Right atrium auricular region (tissue), 2 donors: ENCODE data around the gene GALNT16. TPM values are rescaled to one million over a fixed set of nuclear protein-coding genes. Genes with fewer than 3 reads are reported as not detected.

Experiments
- DNase-seq: peaks from one replicate; pipeline ENCODE4 v3.0.0-alpha.2; 2019; ENCODE audit warnings: low spot score
- H3K27ac ChIP-seq, 2 donors: fragments of 200-600 bp; sonication (generic); 1 replicate in 1 of 2; 2 replicates in 1 of 2; pipeline ENCODE4 v1.5.1; 2016 to 2019
- H3K27me3 ChIP-seq, 2 donors: fragments of 200-600 bp; sonication (generic); one replicate each; pipeline versions ENCODE4 v1.5.1 to v1.6.0; 2017 to 2019
- H3K36me3 ChIP-seq: fragments of 200-600 bp; sonication (generic); one replicate; pipeline ENCODE4 v1.5.1; 2016
- H3K4me1 ChIP-seq, 2 donors: fragments of 200-600 bp; sonication (generic); one replicate each; pipeline versions ENCODE4 v1.5.1 to v1.6.0; 2017 to 2019
- H3K4me3 ChIP-seq, 2 donors: fragments of 200-600 bp; sonication (generic); 1 replicate in 1 of 2; 2 replicates in 1 of 2; pipeline ENCODE4 v1.5.1; 2017 to 2019; ENCODE audit warnings: mild to moderate bottlenecking in 1 of 2, moderate library complexity in 1 of 2
- H3K9me3 ChIP-seq, 2 donors: fragments of 200-600 bp; sonication (generic); one replicate each; pipeline ENCODE4 v1.5.1; 2019
- total RNA-seq, 2 donors: library from RNA; depleted of rRNA; stranded (reverse); fragments of >200 nt; gene quantifications; one replicate each; pipeline ENCODE4 v1.1.0, GENCODE V29; 2016
- TF ChIP-seq, protein P1 (sequence below), 2 donors: fragments of 200-600 bp; sonication (generic); IDR thresholded peaks; one replicate each; pipeline ENCODE4 v1.5.1; 2019; ENCODE audit warnings: antibody characterized with exemption in 2 of 2

The GALNT16 gene
- total RNA-seq, 2 donors from 2014 or later: 17.9 to 56.8 TPM

DNA sequence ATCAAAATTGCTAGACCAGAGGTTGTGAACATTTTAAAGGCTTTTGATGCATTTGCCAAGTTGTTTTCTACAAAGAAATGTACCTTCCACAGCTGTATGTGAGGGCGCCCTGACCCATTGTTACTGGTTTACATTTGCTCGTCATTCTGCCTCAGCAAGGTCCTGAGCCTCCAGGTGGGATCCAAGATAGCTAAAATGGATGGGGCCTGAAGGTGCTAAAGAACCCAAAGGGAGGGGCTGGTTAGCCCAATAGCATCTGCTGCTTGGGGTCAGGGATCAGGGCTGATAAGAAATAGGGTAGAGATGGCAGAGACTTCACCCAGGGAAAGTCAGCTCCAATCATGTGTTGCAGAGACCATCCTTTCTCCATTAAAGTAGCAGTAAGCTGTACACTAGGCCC lies 43.1 kb downstream of the GALNT16 start:
- H3K27ac ChIP-seq: no peak overlapping the region
- peaks cover 0 to 21% of the 10 kb centered on the region in 2 donors for H3K4me1 ChIP-seq
- no peak for DNase-seq
- H3K4me3 ChIP-seq: no peak overlapping the region
- no peaks in the 10 kb centered on the region for H3K36me3 ChIP-seq
- TF ChIP-seq, protein P1, sequence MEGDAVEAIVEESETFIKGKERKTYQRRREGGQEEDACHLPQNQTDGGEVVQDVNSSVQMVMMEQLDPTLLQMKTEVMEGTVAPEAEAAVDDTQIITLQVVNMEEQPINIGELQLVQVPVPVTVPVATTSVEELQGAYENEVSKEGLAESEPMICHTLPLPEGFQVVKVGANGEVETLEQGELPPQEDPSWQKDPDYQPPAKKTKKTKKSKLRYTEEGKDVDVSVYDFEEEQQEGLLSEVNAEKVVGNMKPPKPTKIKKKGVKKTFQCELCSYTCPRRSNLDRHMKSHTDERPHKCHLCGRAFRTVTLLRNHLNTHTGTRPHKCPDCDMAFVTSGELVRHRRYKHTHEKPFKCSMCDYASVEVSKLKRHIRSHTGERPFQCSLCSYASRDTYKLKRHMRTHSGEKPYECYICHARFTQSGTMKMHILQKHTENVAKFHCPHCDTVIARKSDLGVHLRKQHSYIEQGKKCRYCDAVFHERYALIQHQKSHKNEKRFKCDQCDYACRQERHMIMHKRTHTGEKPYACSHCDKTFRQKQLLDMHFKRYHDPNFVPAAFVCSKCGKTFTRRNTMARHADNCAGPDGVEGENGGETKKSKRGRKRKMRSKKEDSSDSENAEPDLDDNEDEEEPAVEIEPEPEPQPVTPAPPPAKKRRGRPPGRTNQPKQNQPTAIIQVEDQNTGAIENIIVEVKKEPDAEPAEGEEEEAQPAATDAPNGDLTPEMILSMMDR (IDR thresholded peaks at IDR 0.05): no peak
- H3K27me3 ChIP-seq: no peaks in the 10 kb centered on the region
- no peaks in the 10 kb centered on the region for H3K9me3 ChIP-seq

DNA sequence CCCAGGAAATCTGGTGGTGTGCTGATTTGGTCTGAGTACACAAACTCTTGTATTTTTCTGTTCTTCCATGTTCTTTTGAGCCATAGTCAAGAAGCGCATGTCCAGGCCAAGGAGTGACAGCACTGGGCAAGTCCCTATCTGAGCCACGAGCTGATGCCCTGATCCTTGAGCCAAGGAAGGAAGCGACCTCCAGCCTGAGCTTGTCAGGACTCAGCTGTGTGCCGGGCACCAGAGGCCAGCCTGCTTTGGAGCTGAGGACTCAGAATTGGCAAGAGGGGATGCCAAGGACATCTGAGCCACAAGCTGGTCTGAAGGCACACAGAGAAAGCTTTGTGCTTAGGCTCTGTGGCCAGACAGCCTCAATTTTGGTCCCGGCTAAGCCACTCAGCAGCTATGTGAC lies 52.6 kb downstream of the GALNT16 start:
- Histone ChIP-seq H3K27ac (peak overlapping the region; percentile 10 to 14), H3K4me1 (peaks cover 0 to 38% of the 10 kb centered on the region in 2 donors), H3K4me3 (no peak overlapping the region), H3K27me3 (no peaks in the 10 kb centered on the region), H3K36me3 (no peaks in the 10 kb centered on the region), H3K9me3 (no peaks in the 10 kb centered on the region)
- TF ChIP-seq, protein P1 (IDR thresholded peaks at IDR 0.05): no peak
- DNase-seq: no peak

DNA sequence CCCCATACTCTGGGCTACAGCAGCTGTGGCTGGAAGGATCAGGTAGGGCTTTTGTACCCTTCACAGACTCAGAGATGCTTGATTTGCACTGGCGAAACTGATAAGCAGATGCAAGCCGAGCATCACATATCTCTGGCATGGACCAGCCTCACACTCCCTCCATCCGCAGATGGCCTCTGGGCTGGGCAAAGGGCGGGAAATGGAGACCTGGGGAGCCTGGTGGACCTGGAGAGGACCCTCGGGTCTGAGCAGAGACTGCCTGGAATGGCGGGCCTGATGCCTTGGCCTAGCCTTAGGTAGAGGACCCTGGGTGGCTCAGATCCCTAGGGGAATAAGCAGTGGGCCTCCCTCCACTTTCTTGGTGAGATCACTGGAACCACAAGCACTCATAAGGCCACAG lies 53.2 kb downstream of the GALNT16 start:
- Histone ChIP-seq H3K36me3 (no peaks in the 10 kb centered on the region), H3K9me3 (no peaks in the 10 kb centered on the region), H3K4me3 (no peak overlapping the region), H3K27me3 (no peaks in the 10 kb centered on the region), H3K27ac (peak overlapping the region in 1 of 2 donors; percentile 10), H3K4me1 (peaks cover 4 to 44% of the 10 kb centered on the region in 2 donors)
- TF ChIP-seq, protein P1 (IDR thresholded peaks at IDR 0.05): no peak
- no peak for DNase-seq

DNA sequence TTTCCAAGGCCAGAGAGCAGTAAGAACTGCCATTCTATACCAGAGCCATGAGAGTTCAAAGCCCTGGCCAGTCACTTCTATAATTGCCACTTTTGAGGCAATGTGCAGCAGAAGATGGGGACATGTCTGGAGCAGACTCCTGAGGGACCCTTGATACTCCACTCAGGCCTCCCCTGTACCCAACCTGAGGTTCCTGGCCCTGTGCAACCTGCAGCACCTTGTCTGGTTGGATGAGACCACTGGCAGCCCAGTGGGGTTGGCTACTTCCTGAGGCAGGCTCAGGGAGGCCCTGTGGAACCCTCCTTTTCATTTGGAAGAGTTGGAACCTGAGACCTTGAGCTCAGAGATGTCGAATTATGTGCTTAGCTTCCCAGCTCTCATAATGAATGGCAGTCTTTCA lies 54.4 kb downstream of the GALNT16 start:
- Histone ChIP-seq H3K27ac (peak overlapping the region in 1 of 2 donors; percentile 71), H3K36me3 (no peaks in the 10 kb centered on the region), H3K9me3 (no peaks in the 10 kb centered on the region), H3K27me3 (no peaks in the 10 kb centered on the region), H3K4me1 (peaks cover 4 to 48% of the 10 kb centered on the region in 2 donors), H3K4me3 (no peak overlapping the region)
- TF ChIP-seq, protein P1 (IDR thresholded peaks at IDR 0.05): no peak
- DNase-seq: no peak

DNA sequence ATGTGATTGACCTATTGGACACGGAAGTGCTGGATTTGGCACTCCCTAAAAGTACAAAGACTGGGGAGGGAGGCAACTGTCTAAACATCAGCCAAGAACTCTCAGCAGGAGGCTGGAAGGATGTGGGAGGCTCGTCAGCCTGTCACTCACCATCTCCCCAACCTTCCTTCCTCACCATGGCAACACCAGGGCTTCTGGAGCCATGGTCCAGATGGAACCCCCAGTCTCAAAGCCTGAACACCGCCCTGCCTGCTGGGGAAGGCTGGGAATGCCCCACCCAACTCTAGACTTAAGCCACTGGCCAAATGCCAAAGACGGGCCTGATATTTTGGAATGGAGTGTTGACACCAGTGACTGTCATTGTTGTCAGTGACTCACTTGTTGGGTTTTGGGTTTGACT lies 55.3 kb downstream of the GALNT16 start:
- H3K4me1 ChIP-seq: peaks cover 4 to 48% of the 10 kb centered on the region in 2 donors

More for the DNA sequence above, 55.3 kb downstream of the GALNT16 start:
- Histone ChIP-seq H3K27ac (peak overlapping the region; percentile 71 to 76), H3K27me3 (no peaks in the 10 kb centered on the region), H3K9me3 (no peaks in the 10 kb centered on the region), H3K4me3 (no peak overlapping the region), H3K36me3 (no peaks in the 10 kb centered on the region)
- TF ChIP-seq, protein P1 (IDR thresholded peaks at IDR 0.05): no peak
- DNase-seq: no peak
